ENCODE data around the gene KDM4C. TPM values are rescaled to one million over a fixed set of nuclear protein-coding genes. Genes with fewer than 3 reads are reported as not detected.
A peak's percentile ranks its signal among the peaks of the same experiment; 100 is the strongest.

The KDM4C gene
- total and polyA plus RNA-seq, 11 donors = 4.4 to 19.9 (median 13.3) TPM

GRCh38 chr9:6955251-6955921 lies 197.6 kb downstream of the KDM4C start:
- 59 to 78% (median 66%) methylated on average over 7 of the region's 7 CpGs for WGBS, 4 donors
- Histone ChIP-seq H3K36me3 (peaks cover 0 to 2% (median 0%) of the 10 kb centered on the region in 9 donors), H3K4me1 (peaks cover 0 to 18% (median 9%) of the 10 kb centered on the region in 12 donors), H3K27me3 (no peaks in the 10 kb centered on the region), H3K27ac (no peak overlapping the region), H3K4me3 (no peak overlapping the region), H3K9me3 (no peaks in the 10 kb centered on the region)
- ATAC-seq (peak in 3 of 4 donors; percentile 53 to 63 (median 54)), DNase-seq (no peak)
- no peak for TF ChIP-seq POLR2A (IDR thresholded peaks at IDR 0.05)
- no peak for TF ChIP-seq CTCF (IDR thresholded peaks at IDR 0.05)
- intact Hi-C loops (cut with DNase I) = no loop called here

GRCh38 chr9:6956879-6957278 lies 199.1 kb downstream of the KDM4C start:
- H3K4me3 ChIP-seq = no peak overlapping the region
- no peaks in the 10 kb centered on the region for H3K9me3 ChIP-seq
- H3K27me3 ChIP-seq = no peaks in the 10 kb centered on the region
- no peak for ATAC-seq
- H3K36me3 ChIP-seq = peaks cover 0 to 7% (median 0%) of the 10 kb centered on the region in 9 donors
- 74 to 81% (median 75%) methylated on average over 2 of the region's 2 CpGs for WGBS, 4 donors
- peaks cover 0 to 18% (median 9%) of the 10 kb centered on the region in 12 donors for H3K4me1 ChIP-seq
- H3K27ac ChIP-seq = no peak overlapping the region
- no peak for DNase-seq
- intact Hi-C loops (cut with DNase I) = no loop called here
- TF ChIP-seq POLR2A (IDR thresholded peaks at IDR 0.05) (no peak), CTCF (IDR thresholded peaks at IDR 0.05) (no peak)

DNA sequence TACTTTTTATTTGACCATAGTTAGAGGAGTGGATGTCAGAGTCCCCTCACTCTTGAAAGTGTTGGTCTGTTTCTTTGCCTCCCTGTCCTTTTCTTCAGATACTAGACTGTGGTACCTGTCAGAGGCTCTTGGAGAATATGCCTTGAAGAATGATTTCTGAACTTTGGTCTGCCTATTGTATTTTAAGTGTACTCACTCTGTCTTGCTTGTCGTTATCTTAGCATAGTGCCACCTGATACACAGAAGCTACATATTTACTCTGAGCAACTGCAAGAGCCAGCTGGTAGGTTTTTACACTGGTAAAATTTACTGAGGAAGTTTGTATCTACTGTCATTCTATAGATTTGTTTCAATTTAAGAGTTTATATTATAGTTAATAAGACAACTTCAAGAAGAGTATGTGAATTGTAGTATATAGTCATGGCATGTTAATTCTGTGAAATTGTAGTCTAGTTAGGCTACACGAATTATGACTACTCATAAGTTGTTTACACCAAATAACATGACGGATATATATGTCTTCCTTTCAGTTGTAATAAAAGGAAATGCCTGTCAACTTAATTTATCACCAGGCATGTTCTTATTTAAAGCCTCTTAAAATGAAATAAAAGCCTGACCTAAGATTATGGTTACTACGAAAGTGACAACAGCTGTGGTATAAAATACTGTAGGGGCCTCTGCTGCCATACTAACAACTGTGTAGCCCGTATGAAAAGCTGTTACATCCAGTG lies 201.7 kb downstream of the KDM4C start:
- TF ChIP-seq CTCF (IDR thresholded peaks at IDR 0.05) (no peak), POLR2A (IDR thresholded peaks at IDR 0.05) (no peak)
- intact Hi-C loops (cut with DNase I) = no loop called here
- ATAC-seq (no peak), DNase-seq (no peak)
- Histone ChIP-seq H3K9me3 (no peaks in the 10 kb centered on the region), H3K27ac (no peak overlapping the region), H3K27me3 (no peaks in the 10 kb centered on the region), H3K36me3 (peaks cover 0 to 7% (median 0%) of the 10 kb centered on the region in 9 donors), H3K4me3 (no peak overlapping the region), H3K4me1 (peaks cover 0 to 18% (median 9%) of the 10 kb centered on the region in 12 donors)
- 71 to 85% (median 77%) methylated on average over 5 of the region's 5 CpGs for WGBS, 4 donors

GRCh38 chr9:6960777-6961176 lies 203.0 kb downstream of the KDM4C start:
- H3K9me3 ChIP-seq = no peaks in the 10 kb centered on the region
- intact Hi-C loops (cut with DNase I) = no loop called here
- peaks cover 0 to 7% (median 0%) of the 10 kb centered on the region in 9 donors for H3K36me3 ChIP-seq

More at GRCh38 chr9:6960777-6961176, 203.0 kb downstream of the KDM4C start:
- TF ChIP-seq CTCF (IDR thresholded peaks at IDR 0.05) = no peak
- TF ChIP-seq POLR2A (IDR thresholded peaks at IDR 0.05) = no peak
- no peaks in the 10 kb centered on the region for H3K27me3 ChIP-seq
- 96 to 99% (median 98%) methylated on average over 3 of the region's 3 CpGs for WGBS, 4 donors
- no peak overlapping the region for H3K27ac ChIP-seq
- H3K4me1 ChIP-seq = peaks cover 0 to 10% (median under 1%) of the 10 kb centered on the region in 12 donors
- ATAC-seq (no peak), DNase-seq (no peak)
- no peak overlapping the region for H3K4me3 ChIP-seq

Data from heart left ventricle (tissue), 16 donors.